A549 (cell line): ENCODE results near the gene ABCA13. TPM values are rescaled to one million over a fixed set of nuclear protein-coding genes. Genes with fewer than 3 reads are reported as not detected.

Experiments
- ATAC-seq, 2 experiments: fragments of 200-7000 bp in 1 of 2; fragments of >200 bp in 1 of 2; cut with Nextera tagmentation in 1 of 2; cut with Tn5 transposase in 1 of 2; 3 replicates each; pipeline versions ENCODE4 v1.8.0 to v1.9.1; 2018 to 2020; ENCODE audit warnings: mild to moderate bottlenecking in 1 of 2, moderate library complexity in 1 of 2
- CTCF ChIA-PET: fragments of 300-600 bp; sonication (Branson Sonifier 250); formaldehyde crosslinking; extraction: SDS; loops from one replicate; lab custom pipeline; 2021; ENCODE audit warnings: antibody characterized with exemption, inconsistent platforms; lab: Yijun Ruan, JAX
- POLR2A ChIA-PET: fragments of 350-600 bp; formaldehyde crosslinking; extraction: SDS; loops from one replicate; lab custom pipeline; 2021; ENCODE audit warnings: antibody characterized with exemption, inconsistent platforms; lab: Yijun Ruan, JAX
- DNase-seq, 2 experiments: peaks; one replicate each; pipeline versions ENCODE4 v3.0.0 to v3.0.0-alpha.2; 2011 to 2016; ENCODE audit warnings: low read depth in 1 of 2, low spot score in 1 of 2
- FAIRE-seq: peaks from 2 replicates; lab custom pipeline; 2011; peaks lifted over from hg19 to GRCh38; lab: Jason Lieb, UNC
- H3K27ac ChIP-seq, 2 experiments: fragments of >200 bp; sonication (Bioruptor Twin); formaldehyde crosslinking; 3 replicates each; pipeline ENCODE4 v1.5.1; 2016 to 2017
- H3K4me1 ChIP-seq: fragments of >200 bp; sonication (Bioruptor Twin); formaldehyde crosslinking; 3 replicates; pipeline ENCODE4 v1.6.1; 2016
- H3K4me2 ChIP-seq: fragments of >200 bp; sonication (Bioruptor Twin); formaldehyde crosslinking; 3 replicates; pipeline ENCODE4 v1.6.1; 2016
- H3K4me3 ChIP-seq: fragments of >200 bp; sonication (Bioruptor Twin); formaldehyde crosslinking; 3 replicates; pipeline ENCODE4 v1.5.1; 2016
- H3K9me3 ChIP-seq: fragments of >200 bp; sonication (Bioruptor Twin); formaldehyde crosslinking; 3 replicates; pipeline ENCODE4 v1.6.1; 2016
- BCL3 ChIP-seq: fragments of >200 bp; sonication (Bioruptor Twin); formaldehyde crosslinking; IDR thresholded peaks from 3 replicates; pipeline ENCODE4 v1.6.1; 2016
- CBX8 ChIP-seq: fragments of 200-600 bp; sonication (generic); IDR thresholded peaks from 2 replicates; pipeline ENCODE4 v1.6.1; 2016
- CHD4 ChIP-seq: fragments of 200-600 bp; sonication (generic); IDR thresholded peaks from 2 replicates; pipeline ENCODE4 v1.6.1; 2016; ENCODE audit warnings: antibody characterized with exemption, mild to moderate bottlenecking, borderline replicate concordance
- EHF ChIP-seq: fragments of 250-450 bp; sonication (Bioruptor Pico); IDR thresholded peaks from 2 replicates; pipeline ENCODE4 v1.5.0; 2020; ENCODE audit warnings: mild to moderate bottlenecking
- ESRRA ChIP-seq: fragments of 150-350 bp; IDR thresholded peaks from 2 replicates; pipeline ENCODE4 v1.6.1; 2014; ENCODE audit warnings: mild to moderate bottlenecking, low read length, borderline replicate concordance
- FOSB ChIP-seq: fragments of 250-450 bp; sonication (Bioruptor Pico); IDR thresholded peaks from 2 replicates; pipeline ENCODE4 v1.5.0; 2020; ENCODE audit warnings: mild to moderate bottlenecking, moderate library complexity
- GATA3 ChIP-seq: IDR thresholded peaks from 2 replicates; pipeline ENCODE4 v1.6.1; 2012; ENCODE audit warnings: borderline replicate concordance
- HEYL ChIP-seq: fragments of 250-450 bp; sonication (Bioruptor Pico); IDR thresholded peaks from 2 replicates; pipeline ENCODE4 v1.8.0; 2021; ENCODE audit warnings: mild to moderate bottlenecking, moderate library complexity
- HOXB5 ChIP-seq: fragments of 250-450 bp; sonication (Bioruptor Pico); IDR thresholded peaks from 2 replicates; pipeline ENCODE4 v1.5.0; 2020; ENCODE audit warnings: mild to moderate bottlenecking, moderate library complexity
- JUNB ChIP-seq: fragments of >200 bp; sonication (Bioruptor Twin); formaldehyde crosslinking; IDR thresholded peaks from 2 replicates; pipeline ENCODE4 v1.6.1; 2016
- KDM5A ChIP-seq: fragments of 200-600 bp; sonication (generic); IDR thresholded peaks from 2 replicates; pipeline ENCODE4 v1.6.1; 2016; ENCODE audit warnings: antibody characterized with exemption, mild to moderate bottlenecking
- MAFK ChIP-seq: fragments of 450-650 bp; IDR thresholded peaks from 2 replicates; pipeline ENCODE4 v1.6.1; 2014; ENCODE audit not compliant: partially characterized antibody
- NFE2L2 ChIP-seq: fragments of 150-350 bp; conservative IDR thresholded peaks from 2 replicates; pipeline ENCODE4 v1.6.1; 2014; ENCODE audit warnings: low read length
- NR3C1 ChIP-seq: fragments of >200 bp; sonication (Bioruptor Twin); formaldehyde crosslinking; IDR thresholded peaks from 3 replicates; pipeline ENCODE4 v1.6.1; 2017
- PHF8 ChIP-seq: fragments of 200-600 bp; sonication (generic); IDR thresholded peaks from 2 replicates; pipeline ENCODE4 v1.6.1; 2016; ENCODE audit warnings: low read depth, mild to moderate bottlenecking, antibody characterized with exemption, moderate library complexity, borderline replicate concordance
- RCOR1 ChIP-seq: fragments of 150-350 bp; IDR thresholded peaks from 2 replicates; pipeline ENCODE4 v1.6.1; 2014; ENCODE audit warnings: antibody characterized with exemption, low read length, low read depth
- REST ChIP-seq: fragments of 200-600 bp; sonication (generic); IDR thresholded peaks from 2 replicates; pipeline ENCODE4 v1.6.1; 2016; ENCODE audit warnings: antibody characterized with exemption, mild to moderate bottlenecking, moderate library complexity
- SREBF2 ChIP-seq: fragments of 450-650 bp; IDR thresholded peaks from 2 replicates; pipeline ENCODE4 v1.6.1; 2014; ENCODE audit warnings: mild to moderate bottlenecking, moderate library complexity
- TFCP2L1 ChIP-seq: fragments of 250-450 bp; sonication (Bioruptor Pico); IDR thresholded peaks from 2 replicates; pipeline ENCODE4 v1.5.0; 2021; ENCODE audit warnings: mild to moderate bottlenecking
- ZNF302 ChIP-seq: fragments of 250-450 bp; sonication (Bioruptor Pico); IDR thresholded peaks from 2 replicates; pipeline ENCODE4 v1.9.0; 2021; ENCODE audit warnings: inconsistent platforms, mild to moderate bottlenecking, moderate library complexity
- WGBS: methylation state at CpG from one replicate; pipeline ENCODE4 v1.1.6; 2017; ENCODE audit errors: missing lambda C conversion rate; 5-methylcytosine and 5-hydroxymethylcytosine counted together
- polyA plus RNA-seq, 4 experiments: library from polyadenylated mRNA; depleted of rRNA in 3 of 4; stranded (reverse); fragments of >200 nt; fragmentation: RNase III in 1 of 4; extraction: RNeasy Plus Mini Kit Qiagen cat#74134 plus additional on column Dnase treatment in 1 of 4; gene quantifications; 2 replicates in 3 of 4; 3 replicates in 1 of 4; pipeline ENCODE4 v1.2.3, GENCODE V29; 2011 to 2017

The ABCA13 gene
- polyA plus RNA-seq, 2 of the 4 experiments (the other 2 are of a cell fraction): 0.01 TPM; not detected in 1

GRCh38 chr7:48158404-48158803 is 12.9 kb upstream of the ABCA13 start:
- ChIA-PET POLR2A (interaction anchor here (0.5 kb wide), 1 partner anchor 221 kb away, joined by 5 read pairs; no protein-coding TSS in a partner anchor), CTCF (interaction anchor here (0.9 to 2.3 kb wide), 4 partner anchors 16 to 904 kb away, joined by 3 to 9 read pairs (median 4); no protein-coding TSS in a partner anchor)
- TF ChIP-seq EHF (CRISPR knock-in tag): no peak
- no peak for TF ChIP-seq RCOR1
- TF ChIP-seq KDM5A: no peak
- FAIRE-seq (no peak), DNase-seq (no peak), ATAC-seq (no peak)
- 63% methylated on average over 2 of the region's 2 CpGs for WGBS
- H3K27ac ChIP-seq: no peak overlapping the region
- peaks cover 4% of the 10 kb centered on the region; the same call in 1 of the 3 replicates for H3K4me1 ChIP-seq
- no peak overlapping the region for H3K4me2 ChIP-seq
- H3K9me3 ChIP-seq: peaks cover 15% of the 10 kb centered on the region; the same call in 2 of the 3 replicates
- no peak overlapping the region for H3K4me3 ChIP-seq

- CTCF ChIA-PET: interaction anchor here (0.7 to 1.5 kb wide), 5 partner anchors 8 to 216 kb away, joined by 3 to 7 read pairs (median 3); no protein-coding TSS in a partner anchor
- no peak for DNase-seq
- 5% methylated on average over 1 of the region's 1 CpG for WGBS
Measured at GRCh38 chr7:48161407-48162125, 9.7 kb upstream of the ABCA13 start.

More at GRCh38 chr7:48161407-48162125, 9.7 kb upstream of the ABCA13 start:
- POLR2A ChIA-PET: no interaction called here
- ATAC-seq (no peak), FAIRE-seq (no peak)
- Histone ChIP-seq H3K9me3 (peaks cover 15% of the 10 kb centered on the region; the same call in 2 of the 3 replicates), H3K27ac (no peak overlapping the region), H3K4me3 (no peak overlapping the region), H3K4me2 (no peak overlapping the region), H3K4me1 (no peaks in the 10 kb centered on the region)
- no peak for TF ChIP-seq ZNF302 (CRISPR knock-in tag)
- no peak for TF ChIP-seq PHF8
- TF ChIP-seq NFE2L2: no peak
- no peak for TF ChIP-seq GATA3
- TF ChIP-seq NR3C1: no peak
- no peak for TF ChIP-seq SREBF2
- no peak for TF ChIP-seq HEYL (CRISPR knock-in tag)
- no peak for TF ChIP-seq MAFK
- TF ChIP-seq REST: no peak
- TF ChIP-seq TFCP2L1 (CRISPR knock-in tag): no peak
- no peak for TF ChIP-seq HOXB5 (CRISPR knock-in tag)
- TF ChIP-seq JUNB: no peak
- no peak for TF ChIP-seq ESRRA
- TF ChIP-seq CBX8: no peak
- no peak for TF ChIP-seq BCL3
- no peak for TF ChIP-seq FOSB
- TF ChIP-seq CHD4: no peak
